ENCODE results near the gene HLA-DQA2.
A peak's percentile ranks its signal among the peaks of the same experiment; 100 is the strongest.
"Not testable (repeated sequence)": the region's sequence is repeated elsewhere in the genome, so short reads cannot be mapped to it uniquely, and the experiment has no call there.

HLA-DQA2 gene

DNA sequence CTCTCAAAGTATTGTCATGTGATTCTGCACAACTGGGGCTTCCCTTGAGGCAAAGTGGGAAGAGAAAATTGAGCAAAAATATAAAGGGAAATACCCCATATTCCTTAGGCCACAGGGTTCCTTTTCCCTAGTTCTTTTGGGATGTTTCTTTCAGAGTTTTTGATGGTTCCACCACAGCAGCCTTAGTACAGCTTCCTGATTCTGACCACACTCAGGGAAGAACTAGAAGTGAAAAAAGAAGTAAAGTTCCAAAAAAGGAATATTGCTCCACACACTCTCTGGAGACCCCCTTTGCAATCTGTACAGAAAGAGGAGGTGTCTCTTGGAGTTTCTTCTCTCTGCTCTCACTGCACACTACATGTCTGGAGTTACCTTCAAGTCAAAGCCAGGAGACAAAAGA lies 27.9 kb upstream of the HLA-DQA2 start:
- DNase-seq (ENCODE audit: low read depth), result no peak
- TF ChIP-seq, protein P1, sequence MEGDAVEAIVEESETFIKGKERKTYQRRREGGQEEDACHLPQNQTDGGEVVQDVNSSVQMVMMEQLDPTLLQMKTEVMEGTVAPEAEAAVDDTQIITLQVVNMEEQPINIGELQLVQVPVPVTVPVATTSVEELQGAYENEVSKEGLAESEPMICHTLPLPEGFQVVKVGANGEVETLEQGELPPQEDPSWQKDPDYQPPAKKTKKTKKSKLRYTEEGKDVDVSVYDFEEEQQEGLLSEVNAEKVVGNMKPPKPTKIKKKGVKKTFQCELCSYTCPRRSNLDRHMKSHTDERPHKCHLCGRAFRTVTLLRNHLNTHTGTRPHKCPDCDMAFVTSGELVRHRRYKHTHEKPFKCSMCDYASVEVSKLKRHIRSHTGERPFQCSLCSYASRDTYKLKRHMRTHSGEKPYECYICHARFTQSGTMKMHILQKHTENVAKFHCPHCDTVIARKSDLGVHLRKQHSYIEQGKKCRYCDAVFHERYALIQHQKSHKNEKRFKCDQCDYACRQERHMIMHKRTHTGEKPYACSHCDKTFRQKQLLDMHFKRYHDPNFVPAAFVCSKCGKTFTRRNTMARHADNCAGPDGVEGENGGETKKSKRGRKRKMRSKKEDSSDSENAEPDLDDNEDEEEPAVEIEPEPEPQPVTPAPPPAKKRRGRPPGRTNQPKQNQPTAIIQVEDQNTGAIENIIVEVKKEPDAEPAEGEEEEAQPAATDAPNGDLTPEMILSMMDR (IDR thresholded peaks at IDR 0.05; ENCODE audit: insufficient read depth, low read depth, low read length, missing control alignments), result no peak

DNA sequence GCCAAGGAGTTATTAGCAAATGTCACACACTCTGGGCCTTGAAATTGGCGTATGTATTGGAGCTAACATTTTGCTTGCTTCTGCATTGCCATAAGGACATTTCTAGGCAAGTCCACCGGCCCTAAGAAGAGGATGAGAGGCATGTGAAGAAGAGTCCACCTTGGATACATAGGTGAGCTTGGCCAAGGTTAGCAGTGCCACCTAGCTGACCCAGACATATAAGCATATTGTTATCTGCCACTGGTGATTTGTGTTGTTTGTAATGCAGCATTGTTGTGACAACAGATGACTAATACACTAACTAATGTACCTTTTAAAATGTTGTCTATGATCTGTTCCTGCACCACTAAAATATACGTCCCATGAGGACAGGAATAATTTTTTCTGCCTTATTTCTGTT lies 24.8 kb upstream of the HLA-DQA2 start:
- DNase-seq (ENCODE audit: low read depth), result peak; percentile 15
- H3K4me3 ChIP-seq (ENCODE audit: low read depth, low read length), result no peak overlapping the region
- TF ChIP-seq, protein P1 (IDR thresholded peaks at IDR 0.05; ENCODE audit: insufficient read depth, low read depth, low read length, missing control alignments), result peak; percentile 7

More for the DNA sequence above, 27.9 kb upstream of the HLA-DQA2 start:
- H3K4me3 ChIP-seq (ENCODE audit: low read depth, low read length), result no peak overlapping the region

DNA sequence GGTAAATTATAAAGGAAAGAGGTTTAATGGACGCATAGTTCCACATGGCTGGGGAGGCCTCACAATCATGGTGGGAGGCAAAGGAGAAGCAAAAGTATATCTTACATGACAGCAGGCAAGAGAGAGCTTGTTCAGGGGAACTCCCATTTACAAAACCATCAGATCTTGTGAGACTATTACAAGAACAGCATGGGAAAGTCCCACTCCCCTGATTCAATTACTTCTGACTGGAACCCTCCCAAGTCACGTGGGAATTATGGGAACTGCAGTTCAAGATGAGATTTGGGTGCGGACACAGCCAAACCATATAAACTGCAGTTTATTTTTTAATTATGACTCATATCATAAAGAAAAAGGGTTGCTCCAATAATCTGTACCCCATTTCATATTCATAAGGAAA lies 22.3 kb upstream of the HLA-DQA2 start:
- H3K4me3 ChIP-seq (ENCODE audit: low read depth, low read length), result no peak overlapping the region
- peak; percentile 58 for DNase-seq (ENCODE audit: low read depth)
- TF ChIP-seq, protein P1 (IDR thresholded peaks at IDR 0.05; ENCODE audit: insufficient read depth, low read depth, low read length, missing control alignments), result no peak

DNA sequence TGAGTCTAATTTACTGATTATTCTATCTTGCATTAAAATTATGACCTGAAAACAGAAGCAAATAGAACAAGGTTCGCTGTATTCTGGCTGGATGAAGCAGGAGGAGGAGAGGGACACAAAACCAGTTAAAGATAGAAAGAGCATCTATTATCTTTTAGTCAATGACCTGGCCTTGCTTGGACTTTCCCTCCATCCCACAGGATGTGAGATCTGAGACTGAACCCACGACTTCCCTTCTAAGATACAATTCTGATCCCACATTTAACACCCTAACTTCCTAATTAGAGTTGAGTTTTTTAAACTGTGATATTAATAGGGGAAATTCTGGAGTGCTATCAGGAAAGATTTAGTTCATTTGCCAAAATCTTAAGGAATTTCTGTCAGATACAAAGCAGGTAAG lies 3.1 kb upstream of the HLA-DQA2 start:
- TF ChIP-seq, protein P1 (IDR thresholded peaks at IDR 0.05; ENCODE audit: insufficient read depth, low read depth, low read length, missing control alignments), result no peak

DNA sequence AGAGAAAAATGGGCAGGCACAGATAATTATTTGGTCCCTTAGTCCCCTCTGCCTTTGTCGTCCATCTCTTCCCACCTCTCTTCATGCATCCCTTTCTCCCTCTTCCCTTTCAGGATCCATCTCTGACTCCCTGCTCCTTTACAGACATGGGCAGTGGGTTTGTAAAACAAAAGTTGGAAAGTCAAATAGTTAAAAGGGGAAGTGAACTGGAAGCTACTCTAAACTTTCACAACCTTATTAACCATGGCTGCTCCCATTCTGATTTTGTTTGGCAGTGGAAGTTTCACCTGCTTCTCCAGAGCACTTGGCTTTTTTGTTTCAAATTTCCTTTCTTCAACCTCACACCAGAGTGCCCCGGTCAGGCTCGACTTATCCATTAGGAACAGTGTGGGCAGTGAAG lies 1.2 kb downstream of the HLA-DQA2 start:
- no peak overlapping the region for H3K4me3 ChIP-seq (ENCODE audit: low read depth, low read length)
- DNase-seq (ENCODE audit: low read depth), result no peak
- TF ChIP-seq, protein P1 (IDR thresholded peaks at IDR 0.05; ENCODE audit: insufficient read depth, low read depth, low read length, missing control alignments), result no peak

More for the DNA sequence above, 3.1 kb upstream of the HLA-DQA2 start:
- DNase-seq (ENCODE audit: low read depth), result peak; percentile 23
- H3K4me3 ChIP-seq (ENCODE audit: low read depth, low read length), result no peak overlapping the region

DNA sequence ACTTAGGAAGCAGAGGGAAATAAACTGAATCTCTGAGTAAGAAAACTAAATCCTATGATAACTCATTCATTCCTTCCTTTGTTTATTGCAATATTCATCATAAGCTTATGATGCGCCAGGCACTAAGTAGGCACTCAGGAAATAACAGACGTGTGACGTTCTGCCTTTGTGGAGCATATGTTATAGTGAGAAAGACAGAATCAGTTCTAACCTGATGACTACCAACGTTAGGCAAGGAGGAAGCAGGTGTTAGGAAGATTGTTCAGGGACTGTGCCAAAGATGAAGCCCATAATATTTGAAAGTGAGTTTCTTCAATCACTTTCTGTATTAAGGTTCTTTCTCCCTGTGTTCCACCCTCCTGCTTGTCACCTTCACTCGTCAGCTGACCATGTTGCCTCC lies 3.6 kb downstream of the HLA-DQA2 start:
- no peak overlapping the region for H3K4me3 ChIP-seq (ENCODE audit: low read depth, low read length)
- no peak for DNase-seq (ENCODE audit: low read depth)
- TF ChIP-seq, protein P1 (IDR thresholded peaks at IDR 0.05; ENCODE audit: insufficient read depth, low read depth, low read length, missing control alignments), result no peak

DNA sequence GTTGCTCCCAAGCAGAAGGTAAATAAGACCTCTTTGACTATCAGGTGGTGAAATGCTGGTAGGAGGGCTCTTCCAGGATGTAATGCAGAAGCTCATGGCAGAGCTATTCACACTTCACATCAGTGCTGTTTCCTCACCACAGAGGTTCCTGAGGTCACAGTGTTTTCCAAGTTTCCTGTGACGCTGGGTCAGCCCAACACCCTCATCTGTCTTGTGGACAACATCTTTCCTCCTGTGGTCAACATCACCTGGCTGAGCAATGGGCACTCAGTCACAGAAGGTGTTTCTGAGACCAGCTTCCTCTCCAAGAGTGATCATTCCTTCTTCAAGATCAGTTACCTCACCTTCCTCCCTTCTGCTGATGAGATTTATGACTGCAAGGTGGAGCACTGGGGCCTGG lies 4.5 kb downstream of the HLA-DQA2 start:
- not testable (repeated sequence) for H3K4me3 ChIP-seq (ENCODE audit: low read depth, low read length); DNase-seq (ENCODE audit: low read depth)

All from GM12865 (cell line).